Activated CD8-positive, alpha-beta memory T cell treated with anti-CD3 and anti-CD28 coated beads for 1 hour (primary cell): Measurements from ENCODE around the gene TSC22D3.
"Not testable (repeated sequence)": the region's sequence is repeated elsewhere in the genome, so short reads cannot be mapped to it uniquely, and the experiment has no call there.

Experiments
- DNase-seq, 2 donors: peaks; one replicate each; pipeline ENCODE4 v3.0.0-alpha.2; 2020; ENCODE audit warnings: low read depth in 1 of 2; ENCODE audit errors: extremely low read depth in 1 of 2

TSC22D3 gene

DNA sequence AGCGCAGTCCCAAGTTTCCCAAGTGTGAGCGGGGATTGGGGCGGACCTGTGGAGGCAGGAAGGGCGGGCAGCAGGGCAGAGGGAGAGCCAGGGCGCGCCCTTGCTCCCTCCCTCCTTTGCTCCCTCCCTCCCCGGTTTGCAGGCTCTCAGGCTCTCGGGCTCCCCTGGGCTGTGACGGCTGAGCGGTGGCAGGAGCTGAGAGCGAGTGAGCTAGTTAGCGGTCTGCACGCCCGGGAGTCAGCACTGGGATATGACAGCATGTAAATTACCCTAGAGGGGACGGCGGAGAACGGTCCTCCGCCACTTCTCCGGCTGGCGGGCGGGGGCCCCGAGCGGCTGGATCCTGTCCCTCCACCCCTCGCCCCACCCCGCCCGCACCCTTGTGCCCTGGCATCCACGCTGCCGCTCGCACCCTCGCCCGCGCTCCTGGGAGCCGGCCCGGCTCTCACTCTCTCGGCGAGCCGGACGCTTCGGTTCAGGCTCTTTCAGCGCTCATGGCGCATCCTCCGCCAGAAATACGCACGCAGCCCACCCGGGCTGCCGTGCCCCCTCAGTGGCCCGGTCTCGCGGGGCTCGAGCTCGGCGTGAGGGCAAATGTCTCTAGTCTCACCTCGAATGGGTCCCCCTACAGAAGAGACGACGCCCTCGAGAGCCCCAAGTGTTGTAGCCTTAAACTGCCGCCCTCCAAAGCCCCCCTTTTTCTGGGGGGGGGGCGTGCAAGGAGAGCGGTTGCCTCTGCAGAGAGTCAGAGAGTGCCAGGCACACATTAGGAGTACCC, at the start of gene TSC22D3:
TSS of gene TSC22D3 (minus strand) at position 54 of the 778 bp plus-strand sequence. CDS start 368 bp downstream, outside the sequence.
- DNase-seq = peak; percentile 14 to 25

DNA sequence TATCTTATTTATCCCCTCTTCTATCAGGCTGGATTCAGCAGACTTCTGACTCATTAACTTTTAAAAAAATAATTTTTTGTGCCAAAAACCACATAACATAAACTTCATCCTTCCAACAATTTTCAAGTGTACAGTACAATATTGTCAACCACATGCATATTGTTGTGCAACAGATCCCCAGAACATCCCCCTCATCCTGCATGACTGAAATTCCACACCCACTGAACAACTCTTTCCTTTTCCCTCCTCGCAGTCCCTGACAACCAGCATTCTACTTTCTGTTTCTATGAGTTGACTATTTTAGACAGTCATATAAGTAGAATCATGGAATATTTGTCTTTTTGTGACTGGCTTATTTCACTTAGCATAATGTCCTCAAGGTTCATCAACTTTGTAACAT, 47.9 kb upstream of the TSC22D3 start:
- no peak for DNase-seq

DNA sequence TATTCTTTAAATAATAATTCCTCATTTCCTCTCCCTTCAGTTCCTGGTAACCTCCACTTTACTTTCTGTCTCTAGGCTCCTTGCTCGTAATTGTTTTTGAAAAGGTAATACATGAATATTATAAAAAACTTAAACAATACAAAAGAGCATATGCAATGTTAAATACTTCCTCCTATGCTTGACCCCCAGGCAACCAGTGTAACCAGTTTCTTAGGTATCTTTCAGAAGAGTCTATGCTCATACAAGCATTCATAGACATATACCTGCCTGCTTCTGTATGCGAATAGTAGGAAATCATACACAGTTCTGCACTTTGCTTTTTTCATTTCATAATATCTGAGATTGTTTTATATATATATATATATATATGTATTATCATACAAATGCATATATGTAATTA, 47.5 kb upstream of the TSC22D3 start:
- DNase-seq = no peak

DNA sequence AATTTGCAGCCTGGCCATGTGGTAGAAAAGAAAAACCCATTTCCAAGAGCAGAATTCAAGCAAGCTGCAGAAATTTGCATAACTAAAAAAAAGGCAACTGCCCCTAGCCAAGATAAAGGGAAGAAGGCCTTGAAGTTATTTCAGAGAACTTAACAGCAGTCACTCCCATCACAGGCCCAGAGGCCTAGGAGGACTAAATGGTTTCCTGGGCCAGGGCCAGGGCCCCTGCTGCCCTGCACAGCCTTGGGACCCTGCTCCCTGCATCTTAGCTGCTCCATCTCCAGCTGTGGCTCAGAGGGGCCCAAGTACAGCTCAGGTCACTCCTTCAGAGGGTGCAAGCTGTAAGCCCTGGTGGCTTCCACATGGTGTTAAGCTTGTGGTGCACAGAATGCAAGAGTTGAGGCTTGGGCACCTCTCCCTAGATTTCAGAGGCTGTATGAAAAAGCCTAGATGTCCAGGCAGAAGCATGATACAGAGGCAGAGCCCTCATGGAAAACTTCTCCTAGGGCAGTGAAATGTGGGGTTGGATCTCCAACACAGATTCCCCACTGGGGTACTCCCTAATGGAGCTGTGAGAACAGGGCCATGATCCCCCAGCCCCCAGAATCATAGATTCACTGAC, 43.4 kb upstream of the TSC22D3 start:
- no peak for DNase-seq

DNA sequence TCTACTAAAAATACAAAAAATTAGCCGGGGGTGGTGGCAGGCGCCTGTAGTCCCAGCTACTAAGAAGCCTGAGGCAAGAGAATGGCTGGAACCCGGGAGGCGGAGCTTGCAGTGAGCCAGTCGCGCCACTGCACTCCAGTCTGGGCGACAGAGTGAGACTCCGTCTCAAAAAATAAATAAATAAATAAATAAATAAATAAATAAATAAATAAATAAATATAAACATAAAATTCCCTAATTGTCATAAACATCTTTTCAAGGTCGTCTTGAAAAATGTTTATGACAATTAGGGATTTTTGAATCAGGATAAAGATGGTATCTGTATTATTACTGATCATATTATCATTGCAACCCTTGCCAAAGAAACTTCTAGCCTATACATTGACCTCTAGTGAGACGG, 34.5 kb upstream of the TSC22D3 start:
- not testable (repeated sequence) for DNase-seq

DNA sequence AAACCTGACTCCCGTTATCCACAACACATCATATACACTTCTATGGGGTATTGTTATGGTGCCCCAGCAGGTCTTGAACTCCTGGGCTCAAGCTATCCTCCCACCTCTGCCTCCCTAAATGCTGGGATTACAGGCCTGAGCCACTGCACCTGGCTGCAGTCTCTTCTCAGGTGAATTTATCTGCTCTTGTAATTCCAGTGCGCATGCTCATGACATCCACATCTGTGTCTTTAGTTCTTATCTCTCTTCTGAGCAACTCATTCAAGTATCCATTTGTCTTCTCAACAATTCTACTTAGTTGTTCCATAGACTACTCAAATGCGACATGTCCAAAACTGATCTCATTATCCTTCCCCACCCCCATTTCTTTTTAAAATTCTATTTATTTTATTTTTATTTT, 29.6 kb upstream of the TSC22D3 start:
- no peak for DNase-seq

DNA sequence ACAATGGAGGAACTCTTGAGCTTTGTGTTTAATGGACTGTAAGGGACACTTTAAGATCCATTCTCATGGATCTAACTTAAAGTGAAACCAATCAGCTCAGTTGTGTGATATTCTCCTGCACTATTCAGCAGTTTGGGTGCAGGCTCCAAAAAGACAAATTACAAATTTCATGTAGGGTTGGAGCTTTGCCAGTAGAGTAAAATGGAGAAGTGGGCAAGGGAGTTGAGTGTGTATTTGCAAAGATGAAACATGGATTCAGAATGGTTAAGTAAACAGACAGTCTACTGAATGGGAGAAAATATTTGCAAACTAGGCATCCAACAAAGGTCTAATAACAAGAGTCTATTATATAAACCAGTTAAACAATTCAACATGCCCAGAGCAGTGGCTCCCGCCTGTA, 28.8 kb upstream of the TSC22D3 start:
- DNase-seq = no peak

DNA sequence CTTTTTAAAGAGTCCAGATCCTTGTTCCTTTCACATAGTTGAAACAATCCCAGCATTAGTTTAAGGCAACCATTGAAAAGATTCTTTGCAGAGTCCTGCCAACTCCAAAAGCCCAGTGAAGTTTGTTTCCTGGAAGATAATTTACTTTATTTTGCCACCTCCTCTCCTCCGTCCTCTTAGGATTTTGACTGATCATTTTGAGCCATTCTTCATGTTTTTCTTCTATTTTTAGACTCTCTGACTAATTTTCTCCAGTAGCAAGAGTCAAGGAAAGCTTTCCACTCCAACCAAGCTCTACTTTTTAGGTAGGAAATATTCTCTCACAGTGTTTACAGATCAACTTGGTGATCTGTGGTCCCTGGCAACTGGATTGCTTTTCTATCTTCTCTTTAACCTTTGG, 12.2 kb upstream of the TSC22D3 start:
- DNase-seq = no peak

DNA sequence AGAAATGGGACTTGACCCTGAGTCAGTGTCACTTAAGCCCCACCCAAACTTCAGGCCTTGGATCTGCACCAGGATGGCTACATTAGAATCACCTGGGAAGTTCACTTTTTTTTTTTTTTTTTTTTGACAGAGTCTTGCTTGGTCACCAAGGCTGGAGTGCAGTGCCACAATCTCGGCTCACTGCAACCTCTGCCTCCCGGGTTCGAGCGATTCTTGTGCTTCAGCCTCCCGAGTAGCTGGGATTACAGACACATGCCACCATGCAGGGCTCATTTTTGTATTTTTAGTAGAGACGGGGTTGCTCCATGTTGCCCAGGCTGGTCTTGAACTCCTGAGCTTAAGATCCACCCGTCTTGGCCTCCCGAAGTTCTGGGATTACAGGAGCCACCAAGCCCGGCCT, 4.9 kb upstream of the TSC22D3 start:
- DNase-seq = no peak

DNA sequence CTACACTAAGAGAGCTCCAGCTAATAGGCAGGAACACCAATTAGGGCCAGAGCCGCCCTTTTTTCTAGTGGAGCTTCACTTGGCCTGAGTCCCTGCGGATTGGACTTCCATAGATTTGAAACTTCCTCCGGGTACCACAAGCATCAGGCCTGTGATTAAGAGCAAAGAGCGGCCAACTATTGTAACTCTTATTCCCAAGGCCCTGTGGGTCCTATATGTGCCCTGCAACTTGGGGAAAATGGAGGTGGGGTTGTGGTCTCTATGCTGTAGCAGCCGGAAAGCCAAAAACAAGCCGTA, 1.9 kb upstream of the TSC22D3 start, which contains the start of gene NCBP2L:
TSS of gene NCBP2L (plus strand) at position 198 of the 297 bp plus-strand sequence. CDS start 16,488 bp downstream, outside the sequence.
- no peak for DNase-seq

DNA sequence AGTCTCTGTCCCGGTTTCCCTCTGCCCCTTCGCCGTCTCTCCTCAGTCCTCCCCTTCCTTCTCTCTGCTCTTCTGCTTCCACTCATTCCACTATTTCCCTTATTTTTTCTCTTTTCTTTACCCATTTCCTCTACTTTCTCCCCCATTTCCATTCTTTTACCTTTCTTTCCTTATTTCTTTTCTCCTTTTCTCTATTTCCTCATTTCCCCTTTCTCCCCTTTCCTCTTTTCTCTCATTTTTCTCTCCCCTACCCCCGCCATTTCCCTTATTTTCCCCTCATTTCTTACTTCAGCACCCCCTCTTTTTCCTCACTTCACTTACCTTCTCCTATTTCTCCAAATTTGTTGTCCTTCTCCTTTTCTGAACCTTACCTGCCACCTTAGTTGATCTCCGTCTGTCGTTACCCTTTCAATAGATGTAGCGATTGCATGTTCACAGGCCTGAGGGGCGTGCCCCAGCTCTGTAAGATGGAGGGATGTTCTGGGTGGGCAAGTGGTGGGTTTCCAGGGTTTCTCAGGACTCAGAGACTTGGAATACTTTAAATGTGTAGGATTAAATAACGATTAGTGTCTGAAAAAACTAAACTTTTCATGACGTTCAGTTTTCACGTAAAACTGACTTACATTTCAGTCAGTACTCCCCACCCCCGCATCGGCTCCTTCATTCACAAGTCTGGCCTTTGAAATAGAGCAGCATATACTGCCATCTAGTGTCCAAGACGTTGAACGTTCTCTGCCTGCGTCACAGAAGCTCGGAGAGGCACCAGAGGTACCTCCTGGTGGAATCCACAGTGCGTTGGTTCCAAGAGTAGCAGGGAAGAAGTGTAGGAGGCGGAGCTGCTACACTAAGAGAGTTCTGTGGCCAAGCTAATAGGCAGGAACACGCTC, 1.3 kb upstream of the TSC22D3 start:
- DNase-seq = peak; percentile 44 to 50

DNA sequence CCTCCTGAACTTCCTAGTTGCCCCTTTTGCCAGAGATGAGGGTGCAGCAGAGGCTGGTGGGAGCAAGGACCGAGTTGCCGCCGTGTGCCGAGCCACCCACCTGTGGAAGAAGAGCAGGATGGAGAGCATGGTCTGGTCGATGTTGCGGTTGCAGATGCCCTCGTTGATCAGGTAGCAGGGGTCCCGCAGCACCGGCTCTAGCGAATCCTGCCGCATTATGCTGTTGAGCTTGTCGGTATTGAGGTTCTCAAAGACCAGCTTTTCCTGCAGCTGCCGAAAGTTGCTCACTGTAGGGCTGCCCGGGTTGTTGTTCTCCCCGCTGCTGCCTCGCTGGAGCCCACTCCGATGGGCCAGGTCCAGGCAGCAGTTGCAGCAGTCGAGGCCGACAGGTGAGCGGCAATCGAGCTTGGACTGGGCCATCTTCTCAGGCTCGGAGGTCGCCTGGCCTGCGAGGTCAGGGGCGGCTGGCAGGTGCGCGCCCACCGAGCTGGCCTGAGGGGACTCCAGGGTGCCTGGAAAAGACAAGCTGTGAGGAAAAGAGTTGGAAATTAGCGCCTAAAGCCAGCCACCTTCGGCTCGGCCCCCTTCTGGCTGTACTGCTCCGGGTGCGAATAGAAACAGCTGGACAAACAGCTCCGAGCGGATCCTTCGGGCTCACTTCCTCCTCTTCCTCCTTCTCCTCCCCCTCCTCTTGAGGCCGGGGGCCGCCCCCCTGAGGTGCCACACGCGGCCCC, 420 bp downstream of the TSC22D3 start:
- no peak for DNase-seq

DNA sequence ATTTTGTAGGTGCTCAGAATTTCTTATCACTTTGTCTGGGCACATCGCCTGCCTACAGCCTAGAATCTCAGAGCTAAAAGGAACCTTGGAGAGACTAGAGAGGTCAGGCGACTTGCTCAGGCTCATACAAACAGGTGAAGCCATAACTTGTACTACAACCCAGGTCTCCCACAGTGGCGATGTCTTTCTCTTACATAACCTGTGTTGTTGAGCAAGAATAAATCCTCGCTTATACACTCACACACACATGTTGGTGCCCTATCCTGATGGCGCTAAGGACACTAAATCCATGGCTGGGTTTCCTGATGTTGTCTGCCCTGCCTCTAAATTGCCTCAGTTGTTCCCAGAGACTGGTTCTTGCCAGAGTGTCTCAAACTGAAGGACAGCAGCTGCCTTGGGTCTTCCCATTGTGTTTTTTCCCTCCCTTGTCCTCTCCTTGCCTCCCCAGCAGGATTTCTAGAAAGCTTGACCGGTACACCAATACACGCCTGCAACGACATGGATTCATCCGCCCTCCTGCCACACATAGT, 1.6 kb downstream of the TSC22D3 start:
- no peak for DNase-seq

DNA sequence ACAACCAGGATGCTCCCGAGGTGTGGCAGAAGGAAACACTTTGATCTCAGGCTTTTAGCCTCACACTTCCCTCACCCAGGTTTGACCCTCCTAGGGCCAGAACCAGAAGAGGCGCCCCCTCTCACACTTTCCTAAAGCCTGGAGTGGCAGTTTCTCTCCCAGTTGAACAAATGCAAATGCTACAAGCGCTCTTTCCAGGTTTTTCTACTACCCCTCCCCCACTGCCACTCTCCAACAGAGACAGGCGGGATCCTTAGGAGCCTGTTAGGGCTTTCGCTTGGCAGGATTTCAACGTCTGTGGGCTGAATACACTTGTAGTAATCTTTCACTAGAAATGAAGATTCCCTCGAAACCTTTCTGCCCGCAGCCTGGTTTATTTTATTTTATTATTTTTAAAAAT, 2.4 kb downstream of the TSC22D3 start:
- no peak for DNase-seq

DNA sequence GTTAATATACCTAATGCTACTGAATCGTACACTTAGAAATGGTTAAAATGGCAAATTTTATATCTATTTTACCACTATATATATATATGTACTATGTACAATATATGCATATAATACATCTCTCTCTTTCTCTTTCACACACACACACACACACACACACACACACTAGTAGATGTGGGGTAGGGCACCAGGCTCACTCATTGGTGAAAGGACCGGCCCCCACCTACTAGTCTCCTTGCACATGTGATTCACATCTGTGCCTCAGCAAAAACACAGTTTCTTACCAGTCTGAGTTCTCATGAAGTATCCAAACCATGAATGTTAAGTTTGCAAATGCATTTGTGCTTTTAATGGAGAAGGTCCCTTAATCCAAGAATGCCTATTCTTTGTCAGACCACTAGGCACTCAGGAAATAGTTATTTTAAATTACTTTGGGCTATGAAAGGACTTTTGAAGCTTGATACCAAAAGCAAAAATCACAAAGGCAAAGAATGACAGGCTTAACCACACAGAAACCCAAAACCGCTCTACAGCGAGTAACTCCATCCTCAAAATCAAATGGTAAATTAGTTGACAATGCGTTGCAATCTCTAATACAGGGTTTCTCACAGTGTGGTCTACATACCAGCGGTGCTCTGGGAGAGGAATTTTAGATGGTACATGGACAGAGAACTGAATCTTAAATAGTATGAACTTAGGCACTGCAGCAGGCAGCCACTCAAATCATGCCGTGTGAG, 5.8 kb downstream of the TSC22D3 start:
- no peak for DNase-seq

DNA sequence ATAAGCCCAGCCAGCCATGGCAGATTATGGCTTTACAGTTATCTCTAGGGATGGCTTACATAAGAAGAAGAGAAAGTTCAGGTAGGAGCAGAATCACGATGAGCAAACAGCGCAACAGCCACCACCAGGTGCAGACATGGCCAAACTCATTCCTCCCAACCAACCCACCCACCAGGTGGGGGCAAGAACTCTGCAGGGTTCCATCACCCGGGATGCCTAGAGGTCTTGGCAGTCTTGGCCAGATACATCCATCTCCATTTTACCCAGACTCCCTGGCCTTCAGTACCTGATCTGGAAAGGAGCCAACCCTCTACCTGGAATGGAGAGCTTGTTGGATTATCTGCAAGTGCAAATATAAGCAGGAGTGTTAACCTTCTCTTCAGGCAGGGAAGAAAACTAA, 7.5 kb downstream of the TSC22D3 start:
- DNase-seq = no peak

DNA sequence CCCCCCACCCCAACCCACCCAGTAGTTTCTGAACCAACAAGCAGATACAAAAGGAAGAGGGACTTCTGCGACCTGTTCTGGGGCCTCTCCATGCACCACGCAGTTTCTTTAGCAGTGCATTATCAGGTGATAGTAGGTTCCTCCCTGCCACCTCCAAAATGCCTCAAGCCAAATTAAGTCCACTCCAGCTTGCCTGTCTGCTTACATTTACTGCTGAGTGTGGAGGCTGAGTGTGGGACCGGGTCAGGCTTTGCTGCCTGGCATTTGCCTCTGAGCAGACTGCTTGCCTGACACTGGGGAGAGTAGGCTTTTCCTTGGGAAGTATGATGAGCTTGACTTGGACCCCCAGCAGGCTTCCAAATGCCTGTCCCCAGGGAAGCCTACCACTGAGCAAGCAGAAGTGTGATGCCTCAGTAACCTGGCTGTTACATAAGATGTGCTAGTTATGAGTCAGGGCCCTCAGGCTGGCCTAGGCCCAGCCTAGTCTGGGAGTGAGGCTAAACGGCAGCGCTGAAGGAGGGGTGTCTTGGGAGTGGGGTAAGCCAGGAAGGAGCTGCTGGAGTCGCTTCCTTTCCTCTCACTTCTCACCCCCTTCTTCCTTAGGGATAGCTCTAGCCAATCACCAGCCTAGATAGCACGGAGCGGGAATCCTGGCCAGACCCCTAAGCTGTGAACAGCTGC, 9.0 kb downstream of the TSC22D3 start:
- DNase-seq = no peak

DNA sequence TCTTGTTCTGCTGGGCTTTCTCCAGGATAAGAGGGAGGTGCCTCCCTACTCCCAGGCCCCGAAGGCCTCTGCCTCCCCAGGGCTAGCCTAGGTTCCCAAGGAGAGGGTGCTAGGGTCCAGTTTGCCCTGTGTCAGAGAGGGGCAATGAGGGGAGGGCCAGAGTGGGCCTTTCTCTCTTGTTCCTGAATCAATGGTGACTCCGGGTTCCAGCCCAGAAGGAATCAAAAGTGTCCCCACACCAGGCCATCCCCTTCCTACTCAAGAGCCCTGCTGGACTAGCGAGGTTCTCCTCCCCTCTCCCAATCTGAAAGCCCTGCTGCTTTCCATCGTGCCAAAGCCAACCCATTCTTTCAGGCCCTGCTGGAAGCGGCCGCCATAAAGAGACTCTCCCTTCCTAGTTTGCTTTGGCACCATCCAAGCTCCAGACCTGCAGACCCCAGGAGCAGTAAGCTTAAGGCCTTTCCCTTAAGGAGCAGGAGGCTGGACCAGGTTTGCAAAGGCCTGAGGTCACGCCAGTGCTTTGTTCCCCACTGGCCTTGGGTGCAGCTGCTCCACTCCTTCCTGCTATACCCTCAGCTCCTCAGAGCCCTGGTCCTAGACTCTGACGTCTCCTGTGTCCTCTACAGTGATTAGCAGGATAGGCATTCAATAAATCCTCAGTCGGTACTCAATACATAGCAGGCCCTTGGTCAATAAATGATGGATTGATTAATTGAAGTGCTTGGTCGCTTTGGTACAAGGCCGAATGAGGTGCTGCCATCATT, 10.6 kb downstream of the TSC22D3 start:
- DNase-seq = no peak

DNA sequence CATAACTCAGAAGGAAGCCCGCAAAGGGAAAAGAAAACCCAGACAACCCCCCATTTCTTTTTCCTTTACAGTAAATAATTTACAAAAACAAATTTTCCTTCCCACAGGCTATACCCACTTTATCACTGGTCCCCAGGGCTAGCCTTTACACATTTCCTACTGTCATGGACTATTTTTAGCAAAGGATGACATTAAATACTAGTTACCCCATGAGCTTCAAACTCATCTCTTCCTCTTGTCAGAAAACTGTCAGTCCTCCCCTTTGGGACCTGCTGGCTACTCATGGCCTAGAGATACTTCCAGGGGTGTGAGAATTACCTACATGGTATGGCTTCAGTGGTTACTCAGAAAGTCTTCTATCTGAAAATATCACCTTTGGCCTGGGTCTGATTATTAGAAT, 11.9 kb downstream of the TSC22D3 start:
- DNase-seq = no peak
